Measurements from ENCODE around the gene SLC9A4.

The SLC9A4 gene

GRCh38 chr2:102514061-102514785, 41.2 kb downstream of the SLC9A4 start:
- H3K4me3 ChIP-seq (ENCODE audit: low read depth, low read length): no peak overlapping the region
- CTCF ChIA-PET: interaction anchor here (1.0 to 1.5 kb wide), 2 partner anchors 42 to 102 kb away, joined by 3 to 6 read pairs; partner anchors contain the start of gene SLC9A4
- no peak for TF ChIP-seq CTCF (IDR thresholded peaks at IDR 0.05; ENCODE audit: insufficient read depth, low read length, missing control alignments)
- DNase-seq (ENCODE audit: low read depth, low spot score): peak; percentile 47
- POLR2A ChIA-PET: interaction anchor here (1.1 kb wide), 1 partner anchor 26 kb away, joined by 4 read pairs; no protein-coding TSS in a partner anchor

GRCh38 chr2:102515851-102516250, 42.8 kb downstream of the SLC9A4 start:
- no peak for TF ChIP-seq CTCF (IDR thresholded peaks at IDR 0.05; ENCODE audit: insufficient read depth, low read length, missing control alignments)
- H3K4me3 ChIP-seq (ENCODE audit: low read depth, low read length): no peak overlapping the region
- ChIA-PET CTCF (interaction anchor here (0.9 kb wide), 1 partner anchor 43 kb away, joined by 3 read pairs; the partner anchor contains the start of gene SLC9A4), POLR2A (no interaction called here)
- DNase-seq (ENCODE audit: low read depth, low spot score): no peak

- TF ChIP-seq CTCF (IDR thresholded peaks at IDR 0.05; ENCODE audit: insufficient read depth, low read length, missing control alignments): no peak
- ChIA-PET CTCF (no interaction called here), POLR2A (no interaction called here)
- H3K4me3 ChIP-seq (ENCODE audit: low read depth, low read length): no peak overlapping the region
- no peak for DNase-seq (ENCODE audit: low read depth, low spot score)
Measured at GRCh38 chr2:102518170-102518569, 45.1 kb downstream of the SLC9A4 start.

- POLR2A ChIA-PET: no interaction called here
- TF ChIP-seq CTCF (IDR thresholded peaks at IDR 0.05; ENCODE audit: insufficient read depth, low read length, missing control alignments): peak; percentile 46
- DNase-seq (ENCODE audit: low read depth, low spot score): no peak
- CTCF ChIA-PET: no interaction called here
- H3K4me3 ChIP-seq (ENCODE audit: low read depth, low read length): no peak overlapping the region
Measured at GRCh38 chr2:102520009-102520408, 47.0 kb downstream of the SLC9A4 start.

- no peak for DNase-seq (ENCODE audit: low read depth, low spot score)
- H3K4me3 ChIP-seq (ENCODE audit: low read depth, low read length): no peak overlapping the region
- no peak for TF ChIP-seq CTCF (IDR thresholded peaks at IDR 0.05; ENCODE audit: insufficient read depth, low read length, missing control alignments)
- CTCF ChIA-PET: no interaction called here
- POLR2A ChIA-PET: no interaction called here
Measured at GRCh38 chr2:102520801-102521200, 47.8 kb downstream of the SLC9A4 start.

GRCh38 chr2:102522162-102522561, 49.1 kb downstream of the SLC9A4 start:
- no peak for TF ChIP-seq CTCF (IDR thresholded peaks at IDR 0.05; ENCODE audit: insufficient read depth, low read length, missing control alignments)
- no peak overlapping the region for H3K4me3 ChIP-seq (ENCODE audit: low read depth, low read length)
- CTCF ChIA-PET: no interaction called here
- DNase-seq (ENCODE audit: low read depth, low spot score): no peak
- POLR2A ChIA-PET: no interaction called here
